ENCODE data around the gene DDC.
"Not testable (repeated sequence)": the region's sequence is repeated elsewhere in the genome, so short reads cannot be mapped to it uniquely, and the experiment has no call there.

Gene DDC

DNA sequence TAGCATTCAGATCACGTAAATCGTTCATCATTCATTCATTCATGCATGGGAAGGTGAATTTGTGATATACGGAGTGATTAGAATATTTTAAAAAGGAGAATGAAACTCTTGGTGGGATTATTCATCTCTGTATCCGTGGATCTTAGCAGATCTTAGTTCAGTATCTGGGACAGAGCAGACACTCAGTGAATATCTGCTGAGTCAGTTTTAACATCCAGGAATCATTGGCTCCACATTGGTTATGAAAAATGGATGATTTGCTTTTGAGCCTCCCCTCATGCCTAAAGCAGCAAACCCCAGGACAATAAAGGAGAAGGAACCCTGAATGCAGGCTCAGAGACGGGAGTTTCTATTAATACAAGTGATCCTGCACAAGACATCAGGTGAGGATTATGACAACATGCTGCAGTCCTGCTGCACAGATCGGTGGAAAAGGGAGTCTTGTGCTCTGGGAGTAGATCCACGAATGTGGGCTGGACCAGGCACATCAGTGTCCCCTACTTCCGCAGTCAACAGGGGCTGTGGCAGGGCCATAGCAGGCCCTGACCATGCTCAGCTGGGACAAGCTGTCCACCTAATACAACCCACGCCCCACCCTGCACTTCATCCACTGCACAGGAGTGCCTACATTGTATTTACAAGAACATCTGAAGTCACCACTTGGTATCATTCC, 88.1 kb downstream of the DDC start:
- DNase-seq, result no peak

DNA sequence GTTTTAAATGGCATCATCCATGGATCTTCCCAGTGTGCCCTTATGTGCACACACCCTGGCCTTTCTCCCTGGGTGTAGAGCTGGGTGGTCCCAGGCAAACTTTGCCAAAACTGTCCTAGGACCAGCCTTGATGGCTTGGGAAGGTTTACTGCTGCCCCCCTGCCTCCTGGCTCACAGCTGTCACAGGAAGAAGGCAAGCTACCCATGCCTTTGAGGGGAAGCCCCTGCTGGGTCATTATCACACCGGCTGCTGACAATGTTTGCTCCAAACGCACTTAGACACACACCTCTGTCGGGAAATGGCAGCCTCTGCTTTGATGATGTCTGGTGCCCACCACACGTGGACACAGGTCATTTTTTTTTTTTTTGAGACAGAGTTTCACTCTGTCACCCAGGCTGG, 89.9 kb downstream of the DDC start:
- DNase-seq, result peak; percentile 56

DNA sequence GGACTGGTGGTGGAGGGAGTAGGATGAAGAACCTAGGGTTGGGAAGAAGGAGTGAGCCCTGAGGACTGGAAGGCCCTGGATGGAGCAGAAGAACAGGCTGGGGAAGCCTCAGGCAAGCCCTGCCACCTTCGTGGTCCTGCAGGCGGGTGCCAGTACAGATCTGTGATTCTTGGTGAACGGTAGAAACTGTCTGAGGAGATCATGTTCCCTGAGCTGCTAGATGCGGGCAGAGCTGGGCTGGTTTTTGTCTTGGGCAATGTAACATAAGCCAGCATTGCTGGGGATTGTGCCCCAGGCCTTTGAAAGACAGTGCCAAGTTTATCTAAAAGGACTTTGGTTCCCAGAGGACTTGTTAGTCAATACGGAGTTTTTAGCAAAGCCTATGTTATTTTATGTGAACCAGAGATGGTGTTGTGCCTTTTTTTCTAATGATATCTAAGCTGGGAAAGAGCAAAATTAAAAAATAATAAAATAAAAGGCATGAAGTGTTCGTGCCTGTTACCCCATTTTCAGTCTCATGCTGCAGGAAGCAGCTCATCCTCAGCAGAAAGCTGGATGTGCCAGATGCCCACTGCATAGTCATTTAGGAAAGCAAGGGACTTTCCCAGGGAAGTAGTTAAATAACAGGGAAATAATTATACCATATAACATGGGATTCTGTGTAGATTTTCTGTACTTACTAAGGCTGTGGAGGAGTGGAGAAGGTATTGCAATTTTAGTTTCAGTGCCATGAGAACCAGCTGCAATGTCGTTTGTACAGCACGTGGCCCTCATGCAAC, 90.6 kb downstream of the DDC start:
- peak; percentile 17 for DNase-seq

DNA sequence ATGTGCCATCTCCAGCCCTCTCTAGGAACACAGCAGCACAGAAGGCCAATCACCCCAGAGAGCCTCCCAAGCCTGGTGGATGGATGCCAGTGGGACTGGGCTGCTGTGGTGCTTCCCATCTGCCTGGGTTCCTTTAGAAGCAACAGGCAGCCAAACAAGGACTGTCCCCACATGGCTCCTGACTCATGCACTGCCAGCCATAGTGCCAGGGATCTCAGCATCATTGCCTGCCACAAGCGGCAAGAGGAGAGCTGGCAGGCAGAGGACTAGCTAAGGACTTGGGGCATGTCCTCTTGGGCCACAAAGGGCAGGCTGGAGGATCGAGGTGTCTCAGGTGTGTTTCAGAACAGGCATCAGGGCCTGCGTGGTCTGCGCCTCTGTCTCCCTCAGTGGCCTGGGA, 91.7 kb downstream of the DDC start:
- no peak for DNase-seq

DNA sequence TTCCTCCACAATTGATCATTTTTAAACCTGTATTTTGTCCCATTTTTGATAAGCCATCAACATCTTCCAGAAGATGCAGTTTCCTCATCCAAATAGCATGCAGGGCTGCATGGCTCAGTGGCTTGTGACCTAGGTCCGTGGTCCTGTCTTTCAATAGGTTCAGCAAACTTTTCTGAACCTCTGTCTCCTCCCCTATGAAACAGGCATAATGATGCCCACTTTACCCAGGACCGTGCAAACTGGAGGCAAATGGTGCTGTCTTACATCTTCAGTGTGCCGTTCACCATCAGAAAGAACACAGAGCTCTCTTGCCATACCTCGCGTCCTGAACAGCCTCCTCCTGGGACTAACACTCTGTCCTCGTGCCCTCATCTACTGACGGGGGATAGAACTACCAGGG, 92.8 kb downstream of the DDC start:
- no peak for DNase-seq

DNA sequence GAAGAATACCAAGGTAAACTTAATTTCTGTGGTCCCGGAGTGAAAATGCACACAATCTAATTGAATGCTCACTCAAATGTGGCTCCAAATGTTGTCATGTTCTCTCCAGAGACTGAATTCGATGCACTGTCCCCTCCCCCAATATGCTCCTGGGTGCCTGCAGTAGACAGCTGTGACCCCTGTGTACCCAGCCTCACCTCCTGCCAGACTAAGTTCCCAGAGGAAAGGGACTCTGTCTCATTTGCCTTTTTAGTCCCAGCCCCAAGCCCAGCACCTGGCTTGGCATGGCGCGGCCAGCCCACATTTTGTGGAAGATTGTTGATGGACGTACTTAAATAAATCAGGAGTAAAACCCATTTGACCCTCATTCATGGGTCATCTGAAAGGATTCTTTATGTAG, 93.2 kb downstream of the DDC start:
- DNase-seq, result no peak

DNA sequence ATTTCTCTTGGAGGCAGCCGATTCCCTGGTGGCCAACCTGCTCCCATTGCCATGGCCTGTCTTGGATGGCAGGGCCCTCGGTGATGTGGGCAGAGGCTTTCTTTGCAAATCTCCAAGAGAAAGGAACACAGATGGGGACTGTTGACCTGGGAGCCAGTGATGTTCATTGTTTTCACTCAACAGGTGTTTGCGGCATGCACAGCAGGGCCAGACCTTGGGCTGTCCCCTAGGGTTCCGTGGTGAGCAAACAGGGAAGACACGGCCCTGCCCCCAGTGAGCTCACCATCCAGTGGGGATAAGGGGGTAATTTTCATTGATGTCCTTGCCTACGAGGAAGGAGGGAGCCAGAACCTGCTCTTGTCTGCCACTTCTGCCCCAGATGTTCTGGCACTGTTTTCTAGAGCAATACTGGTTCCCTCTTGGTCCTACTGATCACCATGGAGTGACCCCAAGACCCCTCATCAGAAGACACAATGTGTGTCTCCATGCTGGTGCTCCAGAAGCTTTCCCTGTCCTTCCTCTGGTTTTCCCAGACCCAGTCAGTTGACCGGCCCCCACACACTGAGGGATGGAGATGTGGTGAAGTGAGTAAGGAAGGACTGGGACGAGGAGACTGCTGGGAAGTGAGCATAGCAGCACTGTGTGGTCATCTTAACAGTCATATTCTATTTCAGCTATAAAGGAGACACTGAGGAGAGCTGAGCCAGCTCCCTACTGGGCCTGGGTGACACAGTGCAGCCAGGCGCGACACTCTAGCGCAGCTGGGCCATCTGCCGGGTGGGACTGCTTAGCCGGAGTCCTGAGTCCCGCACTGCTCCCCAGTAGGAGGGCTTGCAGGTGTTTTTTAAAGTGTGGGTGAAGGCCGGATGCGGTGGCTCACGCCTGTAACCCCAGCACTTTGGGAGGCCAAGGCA, 94.7 kb downstream of the DDC start:
- no peak for DNase-seq

DNA sequence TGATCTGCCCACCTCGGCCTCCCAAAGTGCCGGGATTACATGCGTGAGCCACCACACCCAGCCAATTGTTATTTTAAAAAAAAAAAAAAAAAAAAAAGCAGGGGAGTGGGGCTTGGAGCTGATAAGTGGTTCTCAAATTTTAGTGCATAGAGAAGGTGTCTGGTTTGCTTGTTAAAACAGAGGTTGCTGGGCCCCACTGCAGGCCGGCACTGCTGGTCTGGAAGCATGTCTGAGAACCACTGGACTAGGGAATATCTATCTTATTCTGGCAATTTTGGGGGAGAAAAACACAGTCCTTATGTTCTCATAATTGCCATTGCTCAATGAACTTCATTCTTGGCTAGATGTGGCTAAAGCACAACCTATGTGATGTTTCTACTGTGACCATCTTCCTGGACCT, 96.0 kb downstream of the DDC start:
- no peak for DNase-seq

DNA sequence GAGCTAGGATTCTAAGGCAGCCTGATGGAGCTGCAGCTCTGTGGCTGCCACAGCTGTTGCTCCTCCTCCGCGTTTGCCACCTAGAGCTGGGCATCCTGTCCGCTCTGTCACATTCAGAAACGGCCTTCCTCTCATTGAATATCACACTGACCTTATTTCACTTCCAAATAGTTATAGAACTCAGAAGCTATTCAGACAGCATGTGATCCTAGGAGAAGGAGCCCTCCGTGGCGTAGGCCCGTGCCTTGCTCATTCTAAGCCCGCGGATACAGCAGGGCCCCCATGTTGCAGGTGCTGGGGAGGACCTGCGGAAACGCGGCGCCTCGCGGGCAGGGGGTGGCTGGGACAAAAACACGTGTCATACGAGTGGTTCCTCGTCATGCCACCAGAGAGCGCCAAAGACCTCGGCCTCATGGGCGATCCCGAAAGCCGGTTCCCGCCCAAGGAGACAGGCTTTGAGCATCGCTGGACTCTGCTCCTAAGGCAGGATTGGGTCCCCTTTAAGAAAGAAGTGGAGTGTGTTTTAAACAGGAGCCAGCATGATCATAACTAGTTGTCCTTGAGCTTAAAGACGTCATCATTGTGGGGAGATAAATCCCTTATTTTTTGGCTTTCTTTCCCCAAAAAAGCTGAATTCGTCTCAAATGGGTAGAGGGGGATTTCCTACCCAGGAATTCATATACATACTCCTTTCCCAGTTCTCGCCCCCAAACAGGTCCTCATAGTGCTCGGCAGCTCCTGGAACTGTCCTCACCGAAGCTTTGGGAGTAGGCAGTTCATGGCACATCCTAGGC, 97.2 kb downstream of the DDC start:
- DNase-seq, result peak; percentile 88

DNA sequence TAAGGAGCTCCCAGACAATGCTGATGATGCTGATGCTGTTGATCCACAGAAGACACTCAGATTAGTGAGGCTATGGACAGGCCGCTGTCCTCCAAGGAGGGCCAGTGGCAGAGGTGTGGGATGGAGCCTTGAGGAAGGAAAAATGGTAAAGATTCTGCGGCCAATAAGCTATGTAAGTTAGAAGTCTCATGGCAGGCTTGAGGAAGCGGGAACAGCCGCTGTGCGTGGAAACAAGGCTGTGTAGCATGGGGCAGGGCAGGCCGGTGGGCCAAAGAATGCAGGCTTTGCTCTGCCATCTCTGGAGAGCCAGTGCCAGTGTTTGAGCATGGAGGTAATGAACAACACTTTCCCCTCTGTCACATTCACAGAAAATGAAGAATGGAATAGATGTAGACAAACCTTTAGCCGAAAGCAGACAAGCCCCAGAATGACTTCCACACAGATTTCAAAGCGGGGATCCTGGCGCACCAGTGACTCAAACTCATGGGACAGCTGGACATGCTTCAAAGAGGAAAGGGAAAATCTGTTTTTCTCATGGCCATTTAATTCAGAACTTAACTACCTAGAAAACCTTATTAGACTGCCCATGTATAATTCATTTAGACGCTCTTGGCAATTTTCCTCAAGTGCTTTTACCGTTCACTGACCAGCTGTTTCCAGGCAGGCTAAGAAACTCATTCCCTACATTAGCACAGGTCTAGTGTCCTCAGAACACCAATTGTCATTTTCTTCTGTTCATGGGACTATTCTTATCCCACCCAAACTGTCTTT, 98.2 kb downstream of the DDC start:
- no peak for DNase-seq

DNA sequence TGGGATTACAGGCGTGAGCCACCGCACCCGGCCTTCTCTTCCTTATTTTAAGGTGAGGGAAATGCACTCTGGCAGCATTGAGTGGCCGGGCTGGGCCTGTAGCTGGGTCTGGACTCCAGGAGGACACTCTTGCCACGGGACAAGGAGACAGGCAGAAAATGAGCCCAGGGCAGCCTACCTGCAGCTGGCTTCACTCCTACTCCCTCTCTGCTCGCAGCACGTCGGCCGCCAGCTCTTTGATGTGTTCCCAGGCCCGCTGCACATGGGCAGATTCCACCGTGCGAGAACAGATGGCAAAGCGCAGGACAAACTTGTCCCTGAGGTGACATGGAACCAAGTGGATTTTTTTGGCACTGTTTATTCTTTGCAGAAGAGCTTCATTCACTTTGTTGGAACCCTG, 102.2 kb downstream of the DDC start:
- no peak for DNase-seq

DNA sequence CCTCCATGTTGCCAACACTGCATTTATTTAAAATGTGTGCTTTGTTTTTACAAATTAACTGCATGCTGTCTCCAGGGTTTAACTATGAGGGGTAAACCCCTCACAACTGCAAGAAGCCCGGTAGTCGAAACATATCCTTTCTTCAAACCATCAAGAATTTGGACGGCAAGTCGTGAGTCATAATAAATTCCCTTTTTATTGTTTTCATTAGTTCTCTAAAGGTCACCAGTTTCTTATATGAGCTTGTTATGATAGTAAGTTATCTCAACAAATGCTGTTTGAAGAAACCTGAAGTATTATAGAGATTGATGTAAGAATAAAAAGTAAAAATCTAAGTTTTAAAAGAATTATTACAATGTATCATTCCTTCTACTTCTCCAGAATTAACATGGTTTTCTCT, 102.8 kb downstream of the DDC start:
- DNase-seq, result no peak

DNA sequence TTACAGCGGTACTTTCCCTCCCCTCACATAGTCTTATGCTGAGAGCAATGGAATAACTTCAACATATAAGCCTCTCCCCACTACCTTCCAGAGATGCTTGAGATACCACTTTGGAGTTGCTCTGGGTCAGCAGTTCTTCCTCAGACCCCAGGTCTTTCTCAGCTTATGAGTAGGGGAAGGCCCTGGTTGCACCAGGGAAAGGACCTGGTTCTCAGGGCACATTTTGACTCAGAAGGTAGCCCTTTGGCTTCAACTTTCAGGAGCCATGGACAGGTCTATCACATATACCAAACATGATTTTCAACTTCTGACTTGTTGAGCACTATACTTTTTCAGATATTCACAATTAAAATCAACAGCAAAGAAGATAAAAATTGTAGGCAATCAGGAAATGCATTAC, 103.5 kb downstream of the DDC start:
- no peak for DNase-seq

DNA sequence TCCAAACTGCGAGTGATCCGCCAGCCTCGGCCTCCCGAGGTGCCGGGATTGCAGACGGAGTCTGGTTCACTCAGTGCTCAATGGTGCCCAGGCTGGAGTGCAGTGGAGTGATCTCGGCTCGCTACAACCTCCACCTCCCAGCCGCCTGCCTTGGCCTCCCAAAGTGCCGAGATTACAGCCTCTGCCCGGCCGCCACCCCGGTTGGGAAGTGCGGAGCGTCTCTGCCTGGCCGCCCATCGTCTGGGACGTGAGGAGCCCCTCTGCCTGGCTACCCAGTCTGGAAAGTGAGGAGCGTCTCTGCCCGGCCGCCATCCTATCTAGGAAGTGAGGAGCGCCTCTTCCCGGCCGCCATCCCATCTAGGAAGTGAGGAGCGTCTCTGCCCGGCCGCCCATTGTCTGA, 106.0 kb downstream of the DDC start:
- not testable (repeated sequence) for DNase-seq

DNA sequence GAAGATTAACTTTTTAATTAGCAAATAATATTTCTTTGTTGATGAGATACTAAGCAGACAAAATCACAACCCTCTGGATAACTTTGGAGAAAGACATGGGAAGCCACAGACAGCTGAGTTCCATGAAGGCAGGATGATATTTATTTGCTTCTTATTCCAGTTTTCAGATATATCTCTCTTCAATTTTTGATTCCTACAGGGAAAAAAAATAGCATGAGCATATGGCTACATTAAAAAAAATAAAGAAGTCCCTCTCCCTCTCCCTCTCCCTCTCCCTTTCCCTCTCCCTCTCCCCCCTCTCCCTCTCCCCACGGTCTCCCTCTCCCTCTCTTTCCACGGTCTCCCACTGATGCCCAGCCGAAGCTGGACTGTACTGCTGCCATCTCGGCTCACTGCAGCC, 106.6 kb downstream of the DDC start:
- DNase-seq, result not testable (repeated sequence)

DNA sequence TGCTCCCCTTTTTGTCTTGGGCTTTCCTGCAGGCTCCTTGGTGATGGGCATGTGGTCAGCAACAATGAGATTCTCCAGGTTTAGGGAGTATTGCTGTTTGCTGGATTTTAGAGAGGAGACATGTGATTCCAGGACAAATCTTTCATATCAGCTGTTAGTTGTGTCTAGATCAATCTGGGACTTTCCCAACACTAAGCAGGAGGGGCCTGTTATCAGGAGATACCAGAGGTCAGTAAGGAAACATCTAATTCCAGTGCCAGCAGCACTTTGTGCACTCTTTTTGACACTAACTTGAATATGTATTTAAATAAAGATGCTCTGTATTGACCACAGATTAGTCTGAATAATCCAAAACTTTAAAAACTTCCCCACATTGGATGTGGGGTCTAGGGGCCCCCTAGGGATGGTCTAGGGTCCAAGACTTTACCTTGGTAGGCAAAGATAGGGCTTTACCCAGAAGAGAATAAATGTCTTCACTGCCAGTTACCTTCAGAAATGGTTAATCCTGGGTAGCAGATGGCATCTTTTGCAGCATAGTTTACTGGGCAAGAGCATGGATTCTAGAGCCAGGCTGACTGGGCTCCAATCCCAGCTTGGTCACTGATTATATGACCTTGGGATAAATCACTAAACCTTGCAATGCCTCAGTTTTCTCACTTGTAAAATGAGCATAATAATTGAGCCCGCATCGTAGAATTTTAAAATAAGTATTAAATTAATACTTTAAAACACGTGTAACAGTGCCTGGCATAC, 108.7 kb downstream of the DDC start:
- DNase-seq, result no peak

DNA sequence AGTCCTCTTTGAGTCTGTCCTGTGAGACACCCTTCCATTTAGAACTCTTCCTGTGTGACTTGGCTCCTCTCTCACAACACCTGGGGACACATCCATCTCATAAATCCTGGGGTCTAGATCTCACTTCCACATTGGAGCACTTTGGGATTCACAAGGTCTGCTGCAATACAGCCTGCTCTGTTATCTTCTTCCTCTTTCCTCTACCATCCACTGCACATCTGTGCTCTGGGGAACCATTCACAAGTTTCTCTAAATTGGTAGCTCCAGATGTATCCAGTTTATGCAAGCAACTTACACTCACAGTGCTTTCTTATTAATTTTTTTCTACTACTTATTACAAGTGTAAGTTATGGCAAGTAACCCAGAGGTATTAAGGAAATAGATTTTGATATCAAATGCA, 109.5 kb downstream of the DDC start:
- DNase-seq, result no peak

DNA sequence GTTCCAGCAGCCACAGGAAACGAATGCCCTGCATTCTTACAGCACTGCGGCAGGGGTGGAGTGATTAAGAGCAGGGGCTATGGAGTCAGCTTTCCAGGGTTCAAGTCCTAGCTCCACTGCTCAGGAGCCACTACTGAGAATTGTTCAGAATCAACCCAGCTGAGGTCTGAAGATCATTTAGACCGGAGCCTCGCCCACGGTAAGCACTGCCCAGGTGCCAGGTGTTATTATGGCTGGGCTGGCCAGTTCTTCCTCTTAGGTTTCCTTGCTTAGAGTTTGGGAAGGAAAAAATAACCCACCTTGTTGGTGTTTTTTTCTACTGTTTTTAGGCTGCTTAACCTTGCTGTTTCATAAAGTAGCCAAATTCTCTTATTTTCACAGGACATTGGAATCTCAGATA, 110.2 kb downstream of the DDC start:
- no peak for DNase-seq

DNA sequence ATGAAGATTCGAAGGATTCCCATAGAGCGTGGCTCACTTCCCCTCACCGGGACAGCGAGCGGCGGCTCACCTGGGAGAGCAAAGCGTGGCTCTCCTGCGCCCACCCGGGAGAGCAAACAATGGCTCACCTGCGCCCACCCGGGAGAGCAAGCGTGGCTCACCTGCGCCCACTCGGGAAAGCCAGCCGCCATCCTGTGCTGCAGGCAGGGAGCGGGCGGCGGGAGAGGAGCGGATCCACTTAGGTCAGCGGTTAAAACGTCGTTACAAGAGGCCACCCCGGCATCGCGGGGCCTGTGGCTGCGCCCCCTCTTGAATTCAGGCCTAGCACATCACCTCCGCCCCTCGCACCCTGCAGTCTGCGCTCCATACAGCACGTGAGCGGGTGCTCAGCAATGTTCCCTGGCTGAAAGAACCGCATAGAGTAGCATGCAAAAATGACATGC, 114.6 kb downstream of the DDC start:
- peak; percentile 20 for DNase-seq

DNA sequence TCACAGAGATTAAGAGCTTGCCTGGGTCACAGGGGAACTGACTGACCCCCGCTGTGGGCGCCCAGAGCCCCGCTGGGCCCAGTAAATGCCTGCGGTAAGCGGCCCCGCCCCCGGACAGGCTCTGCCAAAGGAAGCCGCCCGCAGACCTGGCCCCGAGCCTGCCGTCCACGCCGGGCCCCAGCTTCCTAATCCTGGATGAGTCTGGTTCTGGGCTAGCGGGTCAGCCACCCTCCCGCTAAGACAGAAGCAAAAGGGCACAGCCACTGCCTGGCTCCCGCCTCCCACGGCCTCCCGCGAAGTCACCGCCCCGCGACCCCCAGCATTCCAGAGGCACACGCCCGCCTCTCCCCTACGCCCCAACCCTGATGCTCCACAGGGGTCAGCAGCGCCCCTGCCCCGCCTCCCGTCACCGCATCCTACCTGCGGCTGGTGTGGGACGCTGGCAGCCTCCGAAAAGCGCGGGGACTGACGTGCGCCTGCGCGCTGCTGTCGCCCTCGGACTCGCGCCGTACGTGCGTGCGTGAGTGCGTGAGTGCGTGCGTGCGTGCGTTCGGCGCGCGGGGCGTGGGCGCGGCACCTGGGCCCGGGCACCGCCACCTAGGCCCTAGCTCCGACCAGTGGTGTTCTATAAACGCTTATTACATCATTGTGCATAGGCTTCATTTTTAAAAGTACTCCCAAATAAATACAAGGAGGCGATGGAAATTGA, 115.2 kb downstream of the DDC start, which contains the start of gene FIGNL1:
Gene FIGNL1 (minus strand): TSS at position 470 of the 709 bp plus-strand sequence. CDS start 3,063 bp downstream, outside the sequence.
- peak; percentile 91 for DNase-seq
